Esophagus squamous epithelium (tissue), 5 donors: ENCODE data around the gene TBC1D14. TPM values are rescaled to one million over a fixed set of nuclear protein-coding genes. Genes with fewer than 3 reads are reported as not detected.

Source experiments
- DNase-seq: peaks from one replicate; lab custom pipeline; 2025; lab: John Stamatoyannopoulos, UW
- H3K27ac ChIP-seq, 4 donors: fragments of 200-600 bp; sonication (generic); one replicate each; pipeline ENCODE4 v1.5.1; 2016 to 2019; ENCODE audit warnings: mild to moderate bottlenecking in 1 of 4
- H3K27me3 ChIP-seq, 4 donors: fragments of 200-600 bp; sonication (generic); 1 replicate in 3 of 4; 2 replicates in 1 of 4; pipeline versions ENCODE4 v1.5.1 to v1.6.0; 2017 to 2021; ENCODE audit warnings: antibody characterized with exemption in 1 of 4
- H3K36me3 ChIP-seq, 3 donors: fragments of 200-600 bp; sonication (generic); one replicate each; pipeline ENCODE4 v1.5.1; 2016 to 2019
- H3K4me1 ChIP-seq, 3 donors: fragments of 200-600 bp; sonication (generic); one replicate each; pipeline ENCODE4 v1.5.1; 2017 to 2019
- H3K4me3 ChIP-seq, 4 donors: fragments of 200-600 bp; sonication (generic); 1 replicate in 3 of 4; 2 replicates in 1 of 4; pipeline ENCODE4 v1.5.1; 2016 to 2019; ENCODE audit warnings: mild to moderate bottlenecking in 2 of 4, moderate library complexity in 1 of 4
- H3K9me3 ChIP-seq, 3 donors: fragments of 200-600 bp; sonication (generic); one replicate each; pipeline ENCODE4 v1.5.1; 2016 to 2019
- CTCF ChIP-seq, 6 experiments: fragments of 450-650 bp in 4 of 6; fragments of 200-600 bp in 2 of 6; sonication (generic) in 2 of 6; IDR thresholded peaks; one replicate each; pipeline ENCODE4 v1.5.1; 2016 to 2019; ENCODE audit warnings: antibody characterized with exemption in 6 of 6, mild to moderate bottlenecking in 4 of 6, moderate library complexity in 4 of 6
- POLR2A ChIP-seq, 4 donors: fragments of 450-650 bp; IDR thresholded peaks; one replicate each; pipeline ENCODE4 v1.6.1; 2017; ENCODE audit warnings: antibody characterized with exemption in 4 of 4, mild to moderate bottlenecking in 4 of 4, moderate library complexity in 3 of 4
- WGBS, 2 donors: methylation state at CpG; one replicate each; pipeline ENCODE4 v1.1.5; 2018; 5-methylcytosine and 5-hydroxymethylcytosine counted together
- intact Hi-C: fragments of 100-400 bp; cut with DNase I; formaldehyde crosslinking; loops from one replicate; pipeline ENCODE4 v1.15.0; 2022
- total RNA-seq, 4 donors: library from RNA; depleted of rRNA; stranded (reverse); fragments of >200 nt; gene quantifications; one replicate each; pipeline ENCODE4 v1.1.0, GENCODE V29; 2016
- donor health status: DM: yes; HTN: yes; CAD: no.

The TBC1D14 gene
- total RNA-seq, 4 donors from 2014 or later: 28.2 to 50.4 (median 42.1) TPM

- H3K4me3 ChIP-seq: peak overlapping the region in 1 of 4 donors; percentile 19
- H3K27ac ChIP-seq: peak overlapping the region in 3 of 4 donors; percentile 37 to 77 (median 44)
- H3K36me3 ChIP-seq: peaks cover 0 to 32% (median 16%) of the 10 kb centered on the region in 3 donors
- peaks cover 0 to 40% (median 4%) of the 10 kb centered on the region in 3 donors for H3K4me1 ChIP-seq
- H3K9me3 ChIP-seq: no peaks in the 10 kb centered on the region
- peak in 1 of 4 donors; percentile 47 for TF ChIP-seq POLR2A (IDR thresholded peaks at IDR 0.05)
- no peak for TF ChIP-seq CTCF (IDR thresholded peaks at IDR 0.05)
- no peaks in the 10 kb centered on the region for H3K27me3 ChIP-seq
- 77 to 79% methylated on average over 6 to 8 of the region's 13 CpGs for WGBS, 2 donors
- intact Hi-C loops: no loop called here
- no peak for DNase-seq
Measured at GRCh38 chr4:6926681-6927478, 17.3 kb downstream of the TBC1D14 start.

- WGBS, 2 donors: 80 to 83% methylated on average over 4 of the region's 4 CpGs
- no peak overlapping the region for H3K4me3 ChIP-seq
- H3K9me3 ChIP-seq: no peaks in the 10 kb centered on the region
- H3K27ac ChIP-seq: peak overlapping the region in 1 of 4 donors; percentile 69
- H3K27me3 ChIP-seq: no peaks in the 10 kb centered on the region
- intact Hi-C loops: no loop called here
- peaks cover 0 to 30% (median 16%) of the 10 kb centered on the region in 3 donors for H3K36me3 ChIP-seq
- no peak for DNase-seq
- TF ChIP-seq POLR2A (IDR thresholded peaks at IDR 0.05) (no peak), CTCF (IDR thresholded peaks at IDR 0.05) (no peak)
- H3K4me1 ChIP-seq: peaks cover 0 to 40% (median 4%) of the 10 kb centered on the region in 3 donors
Measured at GRCh38 chr4:6928081-6928480, 18.5 kb downstream of the TBC1D14 start.

DNA sequence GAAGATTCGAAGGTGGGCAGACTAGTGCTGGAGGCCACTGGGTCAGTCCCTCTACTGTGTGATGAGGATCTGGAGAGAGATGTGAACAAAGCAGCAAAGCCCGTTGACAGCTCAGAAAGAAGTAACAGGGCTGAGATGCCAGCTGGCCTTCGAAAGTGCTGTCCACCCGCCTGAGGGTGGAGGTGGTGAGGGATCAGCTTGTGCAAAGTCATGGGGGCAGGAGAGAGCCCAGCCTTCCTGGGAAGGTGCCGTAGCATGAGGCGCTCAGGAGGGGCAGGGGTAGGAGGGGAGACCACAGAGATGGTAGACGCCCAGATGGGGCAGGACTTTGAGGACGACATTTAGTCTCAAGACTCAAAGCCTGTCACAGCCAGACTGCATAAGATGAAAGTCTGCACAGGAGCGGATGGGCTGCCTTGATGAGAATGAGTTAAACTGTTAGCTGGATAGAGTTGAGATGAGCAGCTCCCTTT is 19.7 kb downstream of the TBC1D14 start:
- H3K9me3 ChIP-seq: no peaks in the 10 kb centered on the region
- TF ChIP-seq POLR2A (IDR thresholded peaks at IDR 0.05) (no peak), CTCF (IDR thresholded peaks at IDR 0.05) (no peak)
- no peak for DNase-seq
- peaks cover 0 to 17% (median 6%) of the 10 kb centered on the region in 3 donors for H3K36me3 ChIP-seq
- H3K27ac ChIP-seq: peak overlapping the region in 2 of 4 donors; percentile 14 to 69
- peaks cover 0 to 40% (median 4%) of the 10 kb centered on the region in 3 donors for H3K4me1 ChIP-seq
- 80% methylated on average over 7 to 9 of the region's 9 CpGs for WGBS, 2 donors
- H3K4me3 ChIP-seq: no peak overlapping the region
- intact Hi-C loops: no loop called here
- H3K27me3 ChIP-seq: no peaks in the 10 kb centered on the region

- Histone ChIP-seq H3K4me1 (peaks cover 0 to 40% (median 4%) of the 10 kb centered on the region in 3 donors), H3K9me3 (no peaks in the 10 kb centered on the region), H3K27me3 (no peaks in the 10 kb centered on the region), H3K4me3 (no peak overlapping the region), H3K36me3 (peaks cover 0 to 11% (median under 1%) of the 10 kb centered on the region in 3 donors), H3K27ac (peak overlapping the region in 2 of 4 donors; percentile 27 to 69)
- 73 to 83% methylated on average over 10 of the region's 15 CpGs for WGBS, 2 donors
- no peak for DNase-seq
- intact Hi-C loops: no loop called here
- TF ChIP-seq CTCF (IDR thresholded peaks at IDR 0.05) (no peak), POLR2A (IDR thresholded peaks at IDR 0.05) (no peak)
Measured at GRCh38 chr4:6929812-6930464, 20.3 kb downstream of the TBC1D14 start.

GRCh38 chr4:6932475-6932874 is 22.8 kb downstream of the TBC1D14 start:
- 81 to 93% methylated on average over 3 of the region's 3 CpGs for WGBS, 2 donors
- TF ChIP-seq POLR2A (IDR thresholded peaks at IDR 0.05): no peak
- TF ChIP-seq CTCF (IDR thresholded peaks at IDR 0.05): no peak
- DNase-seq: no peak
- H3K4me1 ChIP-seq: peaks cover 0 to 30% (median 0%) of the 10 kb centered on the region in 3 donors
- H3K27ac ChIP-seq: peak overlapping the region in 1 of 4 donors; percentile 5
- intact Hi-C loops: no loop called here
- H3K4me3 ChIP-seq: no peak overlapping the region
- H3K9me3 ChIP-seq: no peaks in the 10 kb centered on the region
- H3K36me3 ChIP-seq: no peaks in the 10 kb centered on the region
- no peaks in the 10 kb centered on the region for H3K27me3 ChIP-seq
